Parathyroid adenoma (tissue), 2 donors: ENCODE measurements around the gene IGSF10.

ENCODE experiments used
- H2AFZ ChIP-seq: fragments of 300-600 bp; sonication (generic); one replicate; pipeline ENCODE4 v1.7.0; 2017; ENCODE audit warnings: antibody characterized with exemption, mild to moderate bottlenecking
- H3K27ac ChIP-seq: fragments of 300-600 bp; sonication (generic); one replicate; pipeline ENCODE4 v1.7.0; 2017
- H3K27me3 ChIP-seq: fragments of 300-600 bp; sonication (generic); one replicate; pipeline ENCODE4 v1.7.0; 2017; ENCODE audit warnings: low read length; ENCODE audit not compliant: control insufficient read depth, insufficient read depth
- H3K36me3 ChIP-seq: fragments of 300-600 bp; sonication (generic); one replicate; pipeline ENCODE4 v1.7.0; 2017; ENCODE audit warnings: low read length; ENCODE audit not compliant: control insufficient read depth, insufficient read depth
- H3K4me1 ChIP-seq: fragments of 300-600 bp; sonication (generic); one replicate; pipeline ENCODE4 v1.7.0; 2017; ENCODE audit warnings: control low read depth
- H3K4me2 ChIP-seq: fragments of 300-600 bp; sonication (generic); one replicate; pipeline ENCODE4 v1.7.0; 2017; ENCODE audit warnings: low read length
- H3K4me3 ChIP-seq: fragments of 300-600 bp; sonication (generic); one replicate; pipeline ENCODE4 v1.7.0; 2017; ENCODE audit warnings: low read depth, low read length
- H3K79me2 ChIP-seq: fragments of 300-600 bp; sonication (generic); one replicate; pipeline ENCODE4 v1.7.0; 2017; ENCODE audit warnings: control low read depth
- H3K9ac ChIP-seq: fragments of 300-600 bp; sonication (generic); one replicate; pipeline ENCODE4 v1.7.0; 2017; ENCODE audit warnings: mild to moderate bottlenecking
- H3K9me3 ChIP-seq: fragments of 300-600 bp; sonication (generic); one replicate; pipeline ENCODE4 v1.7.0; 2017; ENCODE audit warnings: low read length; ENCODE audit not compliant: control insufficient read depth
- TF ChIP-seq, protein P1 (sequence below): fragments of 300-600 bp; sonication (generic); IDR thresholded peaks from one replicate; pipeline ENCODE4 v1.7.0; 2017; ENCODE audit warnings: antibody characterized with exemption, mild to moderate bottlenecking
- donor health status: primary hyperparathyroidism.

Gene IGSF10

DNA sequence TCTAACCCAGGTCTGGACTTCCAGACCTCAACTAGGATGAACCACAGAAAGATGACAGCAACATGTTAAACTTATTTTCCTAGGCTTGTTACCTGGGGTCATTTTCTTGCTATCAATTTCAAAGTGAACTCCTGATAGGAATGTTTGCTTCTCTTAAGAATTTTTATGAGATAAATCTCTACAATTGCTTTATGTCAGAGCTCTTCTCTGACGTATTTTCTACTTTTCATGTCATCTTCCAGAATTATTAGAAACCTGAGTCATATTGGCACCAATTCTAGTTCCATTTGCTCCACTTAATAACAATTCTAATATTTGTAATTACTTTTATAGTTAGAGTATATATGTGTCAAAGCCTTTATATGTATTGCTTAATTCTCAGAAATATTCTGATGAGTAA, 2.1 kb upstream of the IGSF10 start:
- Histone ChIP-seq H3K4me2 (no peak overlapping the region), H2AFZ (no peak overlapping the region), H3K9ac (no peak overlapping the region), H3K27ac (no peak overlapping the region), H3K9me3 (no peaks in the 10 kb centered on the region), H3K27me3 (no peaks in the 10 kb centered on the region), H3K36me3 (no peaks in the 10 kb centered on the region), H3K79me2 (no peaks in the 10 kb centered on the region), H3K4me1 (no peaks in the 10 kb centered on the region), H3K4me3 (no peak overlapping the region)
- TF ChIP-seq, protein P1, sequence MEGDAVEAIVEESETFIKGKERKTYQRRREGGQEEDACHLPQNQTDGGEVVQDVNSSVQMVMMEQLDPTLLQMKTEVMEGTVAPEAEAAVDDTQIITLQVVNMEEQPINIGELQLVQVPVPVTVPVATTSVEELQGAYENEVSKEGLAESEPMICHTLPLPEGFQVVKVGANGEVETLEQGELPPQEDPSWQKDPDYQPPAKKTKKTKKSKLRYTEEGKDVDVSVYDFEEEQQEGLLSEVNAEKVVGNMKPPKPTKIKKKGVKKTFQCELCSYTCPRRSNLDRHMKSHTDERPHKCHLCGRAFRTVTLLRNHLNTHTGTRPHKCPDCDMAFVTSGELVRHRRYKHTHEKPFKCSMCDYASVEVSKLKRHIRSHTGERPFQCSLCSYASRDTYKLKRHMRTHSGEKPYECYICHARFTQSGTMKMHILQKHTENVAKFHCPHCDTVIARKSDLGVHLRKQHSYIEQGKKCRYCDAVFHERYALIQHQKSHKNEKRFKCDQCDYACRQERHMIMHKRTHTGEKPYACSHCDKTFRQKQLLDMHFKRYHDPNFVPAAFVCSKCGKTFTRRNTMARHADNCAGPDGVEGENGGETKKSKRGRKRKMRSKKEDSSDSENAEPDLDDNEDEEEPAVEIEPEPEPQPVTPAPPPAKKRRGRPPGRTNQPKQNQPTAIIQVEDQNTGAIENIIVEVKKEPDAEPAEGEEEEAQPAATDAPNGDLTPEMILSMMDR, result no peak

DNA sequence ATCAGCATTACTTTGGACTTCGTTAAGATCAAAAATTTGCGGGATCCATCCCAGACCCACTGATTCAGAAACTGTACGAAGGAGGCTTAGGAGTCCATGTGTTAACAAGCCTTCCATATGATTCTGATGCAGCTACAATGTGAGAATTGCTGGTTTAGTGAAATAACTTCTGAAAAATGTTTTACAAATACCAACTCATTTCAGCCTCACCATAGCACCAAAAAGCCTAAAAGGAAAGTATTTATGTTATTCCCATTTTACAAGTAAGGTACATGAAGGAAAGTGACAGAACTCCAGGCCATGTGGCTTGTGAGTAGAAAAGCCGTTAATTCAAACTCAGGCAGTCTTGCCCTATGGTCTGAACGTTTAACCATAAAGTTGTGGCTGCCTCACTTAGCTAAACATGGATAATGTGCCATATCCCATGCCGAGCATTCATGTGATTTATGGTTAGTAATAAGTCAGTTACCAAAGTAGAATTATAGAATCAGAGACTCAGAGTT, 1.5 kb upstream of the IGSF10 start:
- H3K9ac ChIP-seq, result no peak overlapping the region
- no peaks in the 10 kb centered on the region for H3K27me3 ChIP-seq
- no peaks in the 10 kb centered on the region for H3K79me2 ChIP-seq
- H3K4me2 ChIP-seq, result no peak overlapping the region
- H3K9me3 ChIP-seq, result no peaks in the 10 kb centered on the region
- no peak overlapping the region for H3K4me3 ChIP-seq
- H3K4me1 ChIP-seq, result no peaks in the 10 kb centered on the region
- no peak overlapping the region for H2AFZ ChIP-seq
- no peak overlapping the region for H3K27ac ChIP-seq
- TF ChIP-seq, protein P1, result no peak
- no peaks in the 10 kb centered on the region for H3K36me3 ChIP-seq

DNA sequence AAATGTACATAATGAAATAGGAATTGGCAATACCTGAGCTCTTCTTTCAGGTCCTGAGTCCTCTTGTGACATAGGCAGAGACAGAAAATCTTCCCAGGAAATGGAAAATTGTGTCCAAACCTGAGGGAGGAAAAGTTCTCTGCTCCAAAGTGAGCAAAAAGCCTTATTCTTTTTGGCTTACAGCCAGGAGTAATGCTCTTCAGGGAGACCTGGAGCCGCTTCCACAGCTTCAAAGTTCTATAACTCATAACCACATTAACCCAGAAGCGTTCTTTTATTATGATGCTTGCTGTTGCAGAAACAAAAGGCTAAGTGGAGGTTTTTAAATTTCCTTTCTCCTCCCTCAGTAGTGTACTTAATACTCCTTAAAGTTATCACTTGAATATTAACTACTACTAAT, 633 bp downstream of the IGSF10 start:
- peak overlapping the region; percentile 54 for H3K4me3 ChIP-seq
- H3K9me3 ChIP-seq, result no peaks in the 10 kb centered on the region
- no peaks in the 10 kb centered on the region for H3K4me1 ChIP-seq
- peak overlapping the region; percentile 87 for H3K4me2 ChIP-seq
- H3K79me2 ChIP-seq, result no peaks in the 10 kb centered on the region
- no peak overlapping the region for H2AFZ ChIP-seq
- H3K36me3 ChIP-seq, result no peaks in the 10 kb centered on the region
- H3K9ac ChIP-seq, result no peak overlapping the region
- TF ChIP-seq, protein P1, result no peak
- H3K27me3 ChIP-seq, result no peaks in the 10 kb centered on the region
- H3K27ac ChIP-seq, result no peak overlapping the region

DNA sequence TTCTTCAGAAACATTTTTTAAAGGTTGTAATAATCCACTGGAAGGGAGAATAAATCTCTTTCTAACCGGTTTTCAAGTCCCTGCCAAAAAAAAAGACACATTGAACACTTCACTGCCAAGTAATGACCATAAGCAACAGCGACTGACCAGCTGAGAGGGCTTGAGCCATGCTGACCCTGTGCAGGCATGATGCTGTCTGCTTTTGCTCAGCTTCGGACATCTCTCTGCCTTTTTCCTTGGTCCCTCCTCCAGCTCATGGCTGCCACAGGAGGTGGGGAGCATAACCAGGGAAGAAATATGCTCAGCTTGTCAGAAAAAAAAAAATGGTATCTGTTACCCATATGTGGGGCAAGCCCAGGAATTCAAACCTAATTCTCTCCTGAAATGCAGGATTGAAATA, 1.5 kb downstream of the IGSF10 start:
- Histone ChIP-seq H3K27me3 (no peaks in the 10 kb centered on the region), H3K79me2 (no peaks in the 10 kb centered on the region), H3K36me3 (no peaks in the 10 kb centered on the region), H3K9ac (no peak overlapping the region), H3K4me2 (no peak overlapping the region), H2AFZ (no peak overlapping the region), H3K27ac (no peak overlapping the region), H3K9me3 (no peaks in the 10 kb centered on the region), H3K4me1 (no peaks in the 10 kb centered on the region), H3K4me3 (no peak overlapping the region)
- TF ChIP-seq, protein P1, result no peak

DNA sequence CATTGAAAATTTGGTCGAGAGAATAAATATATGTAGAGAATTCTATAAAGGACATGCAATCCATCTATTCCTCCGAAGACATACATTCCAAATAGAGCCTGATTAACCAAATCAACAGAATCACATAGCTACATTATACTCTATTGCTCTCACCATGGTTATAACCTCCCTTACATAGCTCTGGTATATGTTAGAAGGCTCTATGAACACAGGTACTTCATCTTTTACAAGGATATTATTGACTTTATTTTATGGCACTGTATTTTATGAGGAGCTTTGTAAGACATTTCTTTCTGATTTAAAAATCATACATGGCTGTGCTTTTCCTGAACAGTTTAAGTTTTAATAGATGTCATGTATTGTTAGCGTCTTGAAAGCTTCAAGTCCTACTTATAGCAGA, 4.8 kb downstream of the IGSF10 start:
- Histone ChIP-seq H2AFZ (no peak overlapping the region), H3K36me3 (no peaks in the 10 kb centered on the region), H3K9ac (no peak overlapping the region), H3K79me2 (no peaks in the 10 kb centered on the region), H3K27ac (no peak overlapping the region), H3K9me3 (no peaks in the 10 kb centered on the region), H3K4me2 (no peak overlapping the region), H3K4me1 (no peaks in the 10 kb centered on the region), H3K4me3 (no peak overlapping the region), H3K27me3 (no peaks in the 10 kb centered on the region)
- TF ChIP-seq, protein P1, result no peak
